KG1 (cell line): ENCODE measurements around the gene GPR183.

ENCODE experiments used
- DNase-seq: peaks from one replicate; lab custom pipeline; 2025; lab: John Stamatoyannopoulos, UW

GPR183 gene

DNA sequence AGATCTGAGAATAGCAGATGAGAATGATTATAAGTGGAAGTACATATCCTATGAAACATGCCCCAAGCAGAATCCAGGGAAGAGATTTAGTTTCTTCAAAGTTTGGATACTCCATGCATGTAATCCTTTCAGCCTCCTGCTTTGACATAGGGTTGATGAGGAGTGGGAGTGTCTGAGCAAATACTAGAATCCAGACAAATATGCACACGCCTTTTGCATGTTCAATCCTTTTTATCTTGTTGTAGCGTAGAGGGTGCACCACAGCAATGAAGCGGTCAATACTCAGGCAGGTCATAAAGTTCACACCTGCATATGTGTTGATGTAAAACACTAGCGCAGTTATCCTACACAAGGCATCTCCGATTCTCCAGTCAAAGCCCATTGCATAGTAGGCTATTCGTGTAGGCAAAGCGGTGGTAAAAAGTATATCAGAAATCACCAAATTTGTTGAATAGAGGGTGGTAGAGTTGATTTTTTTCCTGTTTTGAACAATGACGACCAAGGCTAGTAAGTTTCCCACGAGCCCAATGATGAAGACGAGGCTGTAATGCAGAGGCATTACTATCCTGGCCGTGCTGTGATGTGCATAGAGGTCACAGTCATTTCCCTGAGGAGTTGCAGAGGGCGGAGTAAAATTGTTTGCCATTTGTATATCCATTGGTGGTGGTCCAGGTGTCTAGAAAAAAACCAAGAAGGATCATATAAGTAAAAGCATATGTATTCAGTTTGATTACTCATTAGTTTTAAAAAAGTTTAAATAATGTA, 11.5 kb downstream of the GPR183 start:
- DNase-seq, result no peak

DNA sequence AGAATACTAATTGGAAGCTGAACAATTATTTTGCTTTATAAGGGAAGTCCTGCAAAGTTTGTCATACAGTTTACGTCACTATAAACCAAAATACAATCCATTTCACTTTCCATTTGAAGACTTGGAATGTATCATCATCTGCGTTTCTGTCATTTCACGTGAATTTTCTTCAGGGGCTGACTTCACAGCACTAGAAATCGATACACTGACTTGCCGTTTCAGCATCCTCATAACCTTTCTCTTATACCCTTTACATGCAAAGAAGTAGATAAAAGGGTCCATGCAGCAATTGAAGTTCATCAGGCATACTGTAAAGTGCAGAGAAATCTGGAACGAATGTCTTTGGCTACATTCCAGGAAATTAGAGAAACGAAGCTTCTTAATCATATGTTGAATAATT, 12.2 kb downstream of the GPR183 start:
- no peak for DNase-seq

DNA sequence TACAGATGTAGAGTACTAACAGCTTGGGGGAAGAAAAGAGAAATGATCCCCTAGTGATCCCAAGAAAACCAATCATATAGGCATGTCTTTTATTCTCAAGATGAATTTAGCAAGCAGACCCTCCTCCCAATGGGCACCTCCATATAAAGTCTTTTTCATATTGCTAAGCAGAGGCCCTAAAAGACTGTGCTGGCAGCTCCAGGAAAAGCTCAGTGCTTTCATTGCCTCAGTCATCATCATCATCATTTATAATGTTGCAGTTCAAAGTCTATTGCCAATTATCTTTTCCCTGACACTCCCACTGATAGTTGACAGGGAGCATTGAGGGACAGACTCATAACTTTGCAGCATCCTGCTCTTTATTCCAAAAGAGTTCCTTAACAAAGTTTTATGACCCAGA, 13.0 kb downstream of the GPR183 start:
- no peak for DNase-seq

DNA sequence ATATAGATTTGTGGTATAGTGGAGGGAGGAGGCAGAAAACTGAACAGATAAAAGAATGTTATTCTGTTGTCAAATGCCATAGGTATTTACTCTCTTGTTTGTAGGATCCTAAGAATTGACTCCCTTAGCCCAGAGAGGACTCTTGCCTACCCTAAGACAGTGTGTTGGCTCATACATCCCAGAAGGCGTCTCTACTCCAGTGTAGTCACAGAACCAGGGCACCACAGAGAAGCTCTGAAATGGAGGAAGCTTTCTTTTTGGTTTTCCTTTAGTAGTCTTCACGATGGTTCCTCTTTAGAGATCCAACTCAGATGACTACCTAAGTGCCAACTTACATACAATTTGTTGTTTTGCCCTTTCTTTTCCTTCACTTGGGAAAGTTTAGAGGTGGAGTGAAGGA, 14.0 kb downstream of the GPR183 start:
- DNase-seq, result no peak

DNA sequence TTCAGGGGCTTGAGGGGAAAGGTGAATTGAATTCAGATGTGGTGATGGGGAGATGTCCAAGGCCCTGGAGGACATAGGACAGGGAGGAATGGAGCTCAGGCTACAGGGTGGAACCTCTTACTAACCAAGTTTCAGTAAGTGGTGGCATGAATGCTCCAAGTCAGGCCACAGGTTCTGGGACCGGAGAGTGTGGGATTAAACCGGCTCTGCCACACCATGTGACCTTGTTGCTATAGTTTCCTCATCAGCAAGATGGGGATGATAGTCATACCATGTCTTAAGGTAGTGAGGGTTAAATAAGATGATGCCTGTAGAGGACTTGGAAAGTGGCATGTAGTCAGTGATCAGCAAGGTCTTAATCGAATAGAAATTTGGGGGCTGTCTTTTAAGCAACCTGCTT, 16.3 kb downstream of the GPR183 start:
- DNase-seq, result no peak

DNA sequence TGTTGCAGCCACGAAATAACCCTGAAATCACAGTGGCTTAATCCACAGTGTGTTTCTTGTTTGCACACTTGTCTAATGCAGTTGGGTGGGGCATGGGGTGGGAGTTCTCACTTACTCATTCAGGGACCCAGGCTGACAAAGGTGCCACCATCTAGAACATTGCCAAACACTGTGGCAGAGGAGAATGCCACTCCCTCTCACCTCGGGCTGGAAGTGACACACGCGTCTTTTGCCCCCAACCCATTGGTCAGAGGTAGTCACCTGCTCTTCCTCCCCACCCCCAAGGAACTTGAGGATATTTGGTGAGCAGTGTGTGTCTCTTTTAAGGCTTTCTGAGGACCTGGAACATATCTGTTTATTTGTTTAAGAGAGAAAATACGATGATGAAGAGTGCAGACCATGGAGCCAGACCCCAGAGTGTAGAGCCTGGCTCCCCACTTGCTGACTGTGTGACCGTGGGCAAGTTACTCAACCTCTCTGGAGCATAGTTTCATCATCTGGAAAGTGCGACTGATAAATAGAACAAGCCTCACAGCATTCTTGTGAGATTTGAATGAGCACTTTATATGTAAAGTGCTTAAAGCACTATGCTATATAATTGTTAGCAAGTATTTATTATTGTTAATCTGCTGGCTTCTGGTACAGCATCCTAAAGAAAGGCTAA, 17.4 kb downstream of the GPR183 start:
- DNase-seq, result no peak

DNA sequence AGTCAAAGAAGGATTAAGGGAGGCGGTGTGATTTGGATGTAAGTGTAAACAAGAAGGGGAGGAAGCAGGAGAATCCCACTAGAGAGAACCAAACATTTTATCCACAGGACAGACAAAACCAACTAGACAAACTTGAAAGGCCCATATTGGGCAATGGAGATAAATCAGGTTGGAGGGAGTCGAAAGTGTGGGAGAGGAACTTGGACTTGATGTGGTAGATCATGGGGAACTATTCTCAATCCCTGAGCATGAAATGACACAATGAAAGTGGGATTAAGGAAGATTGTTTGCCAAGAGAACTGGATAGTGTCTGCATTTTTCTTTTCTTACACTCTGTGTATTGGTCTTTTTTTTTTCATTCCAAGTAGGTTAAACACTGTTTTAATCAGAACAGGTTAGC, 17.9 kb downstream of the GPR183 start:
- DNase-seq, result no peak

DNA sequence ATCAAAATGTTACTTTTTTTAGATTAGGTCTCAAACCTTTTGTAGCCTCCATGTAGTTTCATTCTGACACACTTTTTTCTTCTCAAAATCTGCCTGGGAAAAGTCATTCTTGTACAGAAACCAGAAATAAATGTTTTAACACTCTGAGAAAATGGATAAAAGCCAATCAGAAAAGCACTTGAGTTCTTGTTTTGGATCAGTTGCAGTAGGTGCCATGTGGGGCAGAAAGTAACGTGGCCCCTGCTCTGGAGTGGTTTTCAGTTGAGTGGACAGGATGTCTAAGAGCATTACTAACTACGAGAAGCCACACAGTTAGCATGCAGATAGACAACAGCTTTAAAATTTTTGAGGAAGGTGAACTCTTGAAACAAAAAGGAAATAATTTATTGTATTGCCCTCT, 19.1 kb downstream of the GPR183 start:
- DNase-seq, result peak; percentile 23

DNA sequence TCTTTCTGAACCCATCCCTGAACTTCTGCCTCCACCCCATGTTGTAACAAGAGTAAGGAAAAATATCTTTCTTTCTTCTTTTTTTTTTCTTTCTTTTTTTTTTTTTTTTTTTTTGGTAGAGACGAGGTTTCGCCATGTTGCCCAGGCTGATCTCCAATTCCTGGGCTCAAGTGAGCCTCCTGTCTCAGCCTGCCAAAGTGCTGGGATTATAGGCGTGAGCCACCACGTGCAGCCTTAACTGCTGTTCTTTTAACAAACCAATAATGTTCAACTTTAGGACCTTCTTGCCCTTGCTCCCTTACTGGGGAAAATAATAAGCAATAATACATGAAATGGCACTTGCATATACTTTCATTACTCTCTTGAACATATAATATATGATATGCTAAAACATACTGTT, 19.6 kb downstream of the GPR183 start:
- no peak for DNase-seq

DNA sequence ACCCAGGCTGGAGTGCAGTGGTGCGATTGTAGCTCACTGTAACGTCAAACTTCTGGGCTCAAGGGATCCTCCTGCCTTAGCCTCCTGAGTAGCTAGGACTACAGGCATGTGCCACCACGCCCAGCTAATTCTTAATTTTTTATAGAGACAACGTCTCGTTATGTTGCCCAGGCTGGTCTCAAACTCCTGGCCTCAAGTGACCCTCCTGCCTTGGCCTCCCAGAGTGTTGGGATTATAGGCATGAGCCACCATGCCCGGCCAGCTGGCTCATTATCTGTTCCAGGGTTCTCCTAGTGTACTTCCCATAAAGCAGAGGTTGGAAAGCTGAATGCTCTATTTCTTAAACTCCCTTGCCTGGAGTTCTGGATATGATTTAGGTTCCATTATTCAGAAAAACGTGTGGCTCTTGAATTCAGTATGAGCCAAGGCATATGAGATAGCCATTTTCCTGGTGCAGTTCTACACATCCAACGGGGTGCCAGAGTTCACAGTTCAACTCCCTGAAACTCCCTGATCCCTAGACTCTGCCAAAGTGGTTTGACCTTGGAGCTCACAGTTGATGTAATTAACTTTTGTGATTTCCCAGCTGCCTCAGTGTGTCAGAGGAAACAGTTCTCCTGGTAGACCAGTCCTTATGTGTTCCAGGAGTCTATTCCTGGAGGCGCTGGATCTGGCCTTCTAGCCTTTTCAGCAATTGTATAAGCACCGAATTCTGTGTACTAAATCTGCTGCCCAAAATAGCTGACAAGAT, 21.6 kb downstream of the GPR183 start:
- no peak for DNase-seq

DNA sequence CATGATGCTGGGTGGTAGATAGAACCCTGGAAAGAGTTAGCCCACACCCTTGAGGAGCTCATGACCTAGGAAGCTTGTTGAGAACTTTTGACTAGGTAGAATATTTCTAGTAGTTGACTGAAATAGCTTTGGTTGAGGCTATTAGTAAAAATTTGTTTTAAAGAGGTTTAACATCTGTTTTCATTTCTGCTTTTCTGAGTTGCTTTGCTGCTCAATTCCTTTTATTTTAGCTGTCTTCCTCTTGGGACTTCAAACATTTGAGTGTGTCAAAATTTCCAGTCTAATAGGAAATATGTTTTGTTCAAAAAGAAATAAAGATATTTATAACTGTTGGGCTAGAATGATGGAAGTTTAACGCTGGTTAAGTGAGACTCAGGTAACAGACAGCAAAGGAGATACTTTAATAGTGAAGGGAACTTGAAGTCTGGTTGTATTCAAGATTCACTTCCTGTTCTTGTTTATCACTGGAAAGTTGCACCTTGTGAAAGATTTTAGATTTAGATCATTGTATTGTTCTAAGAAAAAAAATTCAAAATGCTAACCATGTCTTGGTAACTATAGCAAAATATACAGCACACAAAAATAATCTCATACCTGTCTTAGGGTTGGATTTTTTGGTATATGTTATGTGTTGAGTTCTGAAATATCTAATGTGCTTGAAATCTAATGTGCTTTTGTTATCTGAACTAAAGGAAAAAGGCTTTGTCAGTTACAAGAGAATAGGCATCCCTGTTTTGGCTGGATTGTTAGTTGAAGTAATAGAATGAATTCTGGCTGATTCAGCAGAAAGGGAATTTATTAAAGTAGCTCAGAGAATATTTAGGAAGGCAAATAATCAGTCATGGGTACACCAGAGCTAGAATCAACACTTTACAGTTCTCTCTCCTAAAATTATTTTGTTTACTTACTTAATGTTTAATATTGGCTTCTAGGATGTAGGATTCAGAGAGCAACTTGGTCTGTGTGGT, 24.7 kb downstream of the GPR183 start:
- DNase-seq, result no peak

DNA sequence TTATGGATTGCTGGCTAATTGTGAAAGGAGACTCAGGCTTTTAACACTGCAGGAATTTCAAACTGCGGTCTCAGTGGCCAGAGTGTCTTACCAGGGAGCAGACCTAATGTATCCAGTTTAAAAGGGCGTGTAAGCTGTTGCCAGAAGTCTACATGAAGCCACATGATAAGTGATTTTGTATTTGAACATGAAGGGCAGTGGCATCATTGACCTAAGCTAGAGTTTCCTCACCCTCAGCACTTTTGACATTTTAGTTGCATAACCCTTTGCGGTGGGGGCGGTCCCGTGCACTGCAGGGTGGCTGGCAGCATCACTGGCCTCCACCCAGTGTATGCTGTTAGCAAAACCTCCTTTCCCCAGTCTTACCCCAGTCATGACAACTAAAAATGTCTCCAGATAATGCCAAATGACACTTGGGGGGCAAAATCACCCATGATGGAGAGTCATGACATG, 25.4 kb downstream of the GPR183 start:
- no peak for DNase-seq

DNA sequence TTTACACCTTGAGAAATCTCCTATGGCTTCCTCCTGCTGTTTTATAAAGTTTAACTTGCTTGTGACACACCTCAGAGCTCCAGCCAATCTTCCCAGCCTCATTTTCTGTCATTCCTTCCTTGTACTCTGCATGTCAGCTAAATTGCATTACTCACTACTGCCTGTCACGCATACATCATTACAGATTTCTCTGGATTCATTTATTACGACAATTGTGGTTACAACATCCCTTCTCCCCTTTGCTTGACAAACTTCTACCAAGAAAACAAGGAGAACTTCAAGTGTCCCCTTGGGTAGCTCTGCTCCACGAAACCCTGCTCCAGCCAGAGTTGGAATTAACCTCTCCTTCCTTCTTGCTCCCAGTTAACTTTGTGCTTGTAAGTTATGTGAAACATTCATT, 27.0 kb downstream of the GPR183 start:
- no peak for DNase-seq

DNA sequence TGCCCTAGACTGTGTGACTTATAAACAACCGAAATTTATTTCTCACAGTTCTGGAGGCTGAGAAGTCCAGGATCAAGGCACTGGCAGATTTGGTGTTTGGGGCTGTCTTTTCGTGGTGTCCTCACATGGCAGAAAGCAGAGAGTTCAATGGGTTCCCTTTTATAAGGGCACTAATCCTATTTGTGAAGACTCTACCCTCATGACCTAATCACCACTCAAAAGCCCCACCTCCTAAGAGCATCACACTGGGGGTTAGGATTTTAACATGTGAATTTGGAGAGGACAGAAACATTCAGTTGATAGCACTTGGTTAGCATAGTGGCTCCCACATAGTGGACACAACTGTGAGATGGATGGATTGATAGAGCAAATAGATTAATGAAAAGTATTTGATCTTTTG, 27.6 kb downstream of the GPR183 start:
- no peak for DNase-seq

DNA sequence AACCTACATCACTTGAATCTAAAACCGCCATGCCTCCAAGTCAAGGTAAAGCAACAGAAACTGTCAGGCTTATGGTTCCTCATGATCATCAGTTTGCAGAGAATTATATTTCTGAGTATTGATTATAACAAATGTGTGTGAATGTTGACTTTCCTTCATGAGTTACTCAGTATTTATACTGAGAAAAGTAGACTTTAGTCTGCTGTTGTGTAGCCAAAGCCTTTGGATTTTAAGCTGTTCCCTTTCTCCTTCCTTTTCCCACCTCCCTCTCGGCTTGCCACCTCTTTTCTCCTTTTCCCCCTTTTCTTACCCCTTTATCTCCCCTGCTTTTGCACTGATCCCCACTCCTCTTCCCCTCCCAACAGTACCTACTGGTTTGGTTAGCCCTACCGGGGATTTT, 28.4 kb downstream of the GPR183 start:
- DNase-seq, result no peak

DNA sequence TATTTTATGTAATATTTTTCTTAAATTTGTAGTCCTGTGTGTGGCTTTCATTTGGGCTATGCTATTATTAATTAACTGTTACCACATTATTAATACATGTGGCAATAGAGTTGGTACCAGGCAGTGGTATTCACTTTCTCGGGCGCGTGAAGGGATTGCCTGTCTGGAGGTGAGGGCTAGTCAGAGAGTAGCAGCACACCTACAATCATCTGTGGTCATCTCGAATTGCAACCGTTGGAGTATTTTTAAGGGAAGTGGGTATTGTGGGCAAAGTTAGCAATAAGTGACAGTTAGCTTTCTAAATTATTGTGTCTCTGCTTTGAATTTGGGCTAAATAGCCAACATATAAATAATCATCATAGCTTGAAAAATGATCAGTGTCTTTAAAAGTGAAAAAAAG, 29.0 kb downstream of the GPR183 start:
- DNase-seq, result no peak

DNA sequence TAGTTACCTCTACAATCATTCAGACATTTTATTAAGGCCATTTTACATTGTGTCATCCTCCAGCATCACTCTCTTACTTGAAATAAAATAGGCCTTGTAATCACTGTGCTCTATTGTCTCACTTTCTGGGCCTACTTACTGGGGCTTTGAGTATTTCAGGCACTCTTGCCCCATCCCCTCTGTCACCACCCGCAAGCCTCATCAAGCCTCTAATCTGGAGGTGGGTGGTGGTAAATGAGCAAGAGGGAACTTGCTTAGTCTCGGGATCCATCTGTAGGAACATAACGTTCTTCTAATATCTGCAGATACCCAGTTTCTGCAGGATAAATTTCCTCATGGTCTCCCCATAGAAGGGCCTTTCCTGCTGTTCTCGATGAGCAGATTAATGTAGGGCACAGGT, 29.6 kb downstream of the GPR183 start:
- DNase-seq, result no peak

DNA sequence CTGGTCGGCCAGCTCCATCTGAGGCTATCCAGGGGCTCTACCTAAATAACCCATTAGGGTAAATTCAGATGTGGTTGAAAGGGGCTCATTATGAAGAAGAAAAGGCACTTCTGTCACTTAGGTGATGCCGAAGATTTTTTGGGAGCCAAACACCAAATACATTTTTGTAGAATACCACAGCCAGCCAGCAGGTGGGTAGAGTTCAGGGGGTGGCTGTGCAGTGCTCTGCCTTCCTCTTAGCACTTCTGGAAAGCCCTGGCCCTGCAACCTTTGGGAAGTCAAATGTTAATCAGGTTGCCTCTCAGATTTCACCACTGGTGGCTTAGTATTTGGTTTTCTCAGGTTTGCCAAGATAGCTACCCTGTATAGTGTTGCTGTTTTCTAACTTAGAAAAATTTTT, 30.5 kb downstream of the GPR183 start:
- no peak for DNase-seq

DNA sequence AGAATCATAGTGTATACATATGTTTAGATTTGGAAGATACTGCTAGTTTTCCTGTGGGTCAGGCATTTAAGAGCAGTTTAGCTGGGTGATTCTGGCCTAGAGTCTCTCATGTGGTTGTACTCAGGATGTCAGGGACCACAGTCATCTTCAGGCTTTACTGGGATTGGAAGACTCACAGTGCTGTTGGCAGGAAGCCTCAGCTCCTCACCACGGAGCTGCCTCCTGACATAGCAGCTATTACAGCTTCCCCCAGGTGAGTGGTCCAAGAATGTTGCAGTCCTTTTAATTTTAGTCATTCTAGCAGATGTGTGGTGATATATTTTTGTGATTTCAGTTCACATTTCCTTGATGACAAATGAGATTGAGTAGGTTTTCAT, 32.1 kb downstream of the GPR183 start:
- DNase-seq, result no peak

DNA sequence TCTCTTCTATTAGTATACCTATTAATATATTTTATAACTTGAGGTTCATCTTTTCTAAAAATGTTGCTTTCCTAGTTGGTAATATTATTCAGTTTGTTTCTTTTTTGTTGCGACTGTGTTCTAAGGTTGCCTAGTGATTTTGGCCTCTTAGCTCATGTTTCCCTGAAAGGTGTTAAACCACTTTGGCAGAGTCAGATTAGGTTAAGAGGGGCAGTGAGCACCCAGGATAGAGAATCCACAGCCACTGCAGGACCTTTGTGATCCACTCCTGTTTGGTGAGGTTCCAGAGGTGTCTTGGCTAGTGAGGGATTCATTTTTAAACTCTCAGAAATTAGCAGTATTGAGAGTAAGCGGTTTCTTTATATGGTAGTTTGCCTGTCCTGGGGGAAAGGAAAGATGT, 34.1 kb downstream of the GPR183 start:
- no peak for DNase-seq

DNA sequence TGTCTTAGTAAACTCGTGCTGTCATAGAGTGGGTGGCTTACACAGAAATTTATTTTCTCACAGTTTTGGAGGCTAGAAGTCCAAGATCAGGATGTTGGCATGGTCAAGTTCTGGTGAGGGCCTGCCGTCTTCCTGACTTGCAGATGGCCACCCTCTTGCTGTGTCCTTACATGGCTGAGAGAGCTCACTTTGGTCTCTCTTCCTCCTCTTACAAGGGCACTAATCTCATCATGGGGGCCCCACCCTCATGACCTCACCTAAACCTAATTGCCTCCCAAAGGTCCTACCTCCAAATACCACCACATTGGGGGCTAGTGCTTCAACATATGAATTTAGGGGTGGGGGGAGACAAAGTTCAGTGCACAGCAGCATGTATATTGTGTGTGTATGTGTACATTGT, 34.7 kb downstream of the GPR183 start:
- no peak for DNase-seq

DNA sequence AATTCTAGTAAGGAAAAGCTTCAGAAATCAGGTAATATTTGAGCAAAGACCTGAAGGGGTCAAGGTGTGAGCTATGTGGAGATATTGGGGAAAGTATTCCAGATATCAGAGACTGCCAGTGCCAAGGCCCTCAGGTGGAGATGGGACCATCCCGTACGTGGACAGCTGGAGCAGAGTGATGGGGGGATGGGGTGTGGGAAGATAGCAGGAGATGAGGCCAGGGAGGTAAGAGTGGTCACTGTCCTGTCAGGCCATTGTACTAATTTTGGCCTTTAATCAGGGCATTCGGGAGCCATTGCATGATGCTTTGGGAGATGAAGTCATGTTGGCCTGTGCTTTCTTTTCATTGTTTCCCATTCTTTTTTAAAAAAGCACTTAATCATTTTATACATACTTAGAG, 36.0 kb downstream of the GPR183 start:
- no peak for DNase-seq
